Motor neuron (in vitro differentiated cells): ENCODE results near the gene TAF1B. TPM values are rescaled to one million over a fixed set of nuclear protein-coding genes. Genes with fewer than 3 reads are reported as not detected.

ENCODE experiments used
- ATAC-seq, 8 experiments: fragments of 200-7000 bp; cut with Tn5 transposase; replicated peaks in 6 of 8; 2 replicates each; pipeline ENCODE4 v1.8.0; 2021; ENCODE audit warnings: mild to moderate bottlenecking in 8 of 8, moderate library complexity in 8 of 8
- H3K27ac ChIP-seq, 2 donors: fragments of 250-450 bp; sonication (Bioruptor Pico); 2 replicates each; pipeline ENCODE4 v1.9.0; 2021; ENCODE audit warnings: antibody characterized with exemption in 2 of 2, mild to moderate bottlenecking in 2 of 2, moderate library complexity in 1 of 2
- H3K4me1 ChIP-seq, 2 donors: fragments of 250-450 bp; sonication (Bioruptor Pico); replicated peaks in 1 of 2; 2 replicates each; pipeline ENCODE4 v1.6.1; 2021; ENCODE audit warnings: antibody characterized with exemption in 2 of 2, mild to moderate bottlenecking in 2 of 2, moderate library complexity in 1 of 2
- H3K4me3 ChIP-seq, 5 donors: fragments of 250-450 bp; sonication (Bioruptor Pico); 2 replicates each; pipeline ENCODE4 v1.9.0; 2021; ENCODE audit warnings: antibody characterized with exemption in 5 of 5, mild to moderate bottlenecking in 5 of 5, moderate library complexity in 4 of 5
- WGBS, 10 experiments: fragments of 450-650 bp; shearing (Covaris generic); methylation state at CpG; one replicate each; pipeline ENCODE4 v1.0.0; 2022; 5-methylcytosine and 5-hydroxymethylcytosine counted together
- in situ Hi-C, 9 experiments: fragments of 400-800 bp; cut with MboI; loops; one replicate each; pipeline ENCODE4 v1.15.0; 2021; ENCODE audit warnings: low sequenced_read_pairs in 9 of 9, low pct_unique_long_range_greater_than_20kb in 2 of 9; ENCODE audit not compliant: unreplicated experiment in 9 of 9
- total RNA-seq, 8 experiments: library from RNA; unstranded; fragments of 300-600 nt; gene quantifications; 2 replicates each; pipeline versions ENCODE4 v1.2.3 to v1.2.4, GENCODE V29; 2022

The TAF1B gene
- total RNA-seq, 8 experiments from 2014 or later, result 11.8 to 33.1 (median 16.8) TPM

- ATAC-seq, result no peak
- Histone ChIP-seq H3K4me3 (no peak overlapping the region), H3K27ac (no peak overlapping the region), H3K4me1 (no peaks in the 10 kb centered on the region)
- WGBS, 10 experiments, result 44 to 100% (median 78%) methylated on average over 1 to 7 of the region's 27 CpGs; no CpG with 5 or more reads in 4 of the 10 experiments
- in situ Hi-C loops, result loop anchor here in 5 of 9 experiments (25.0 kb wide), 3 partner anchors 225 to 625 kb away; partner anchors contain the start of genes KLF11 (in 3 of the 5) and ODC1 (in 1 of the 5)
Measured at GRCh38 chr2:9811679-9812511, 31.4 kb upstream of the TAF1B start.

DNA sequence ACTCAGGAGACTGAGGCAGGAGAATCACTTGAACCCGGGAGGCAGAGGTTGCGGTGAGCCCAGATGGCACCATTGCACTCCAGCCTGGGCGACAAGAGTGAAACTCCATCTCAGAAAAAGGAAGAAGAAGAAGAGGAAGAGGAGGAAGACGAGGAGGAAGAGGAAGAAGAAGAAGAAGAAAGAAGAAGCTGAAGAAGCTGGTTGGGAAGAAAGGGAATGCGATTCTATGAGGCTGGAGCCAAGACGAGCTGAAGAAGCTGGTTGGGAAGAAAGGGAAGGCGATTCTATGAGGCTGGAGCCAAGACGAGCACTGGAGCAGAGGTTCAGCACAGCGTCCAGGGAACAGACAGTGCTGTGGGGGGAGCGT is 30.3 kb upstream of the TAF1B start:
- H3K4me1 ChIP-seq, result no peaks in the 10 kb centered on the region
- no peak overlapping the region for H3K4me3 ChIP-seq
- peak in 1 of 8 experiments; percentile 2 for ATAC-seq
- 57 to 91% (median 83%) methylated on average over 1 to 8 of the region's 10 CpGs; no CpG with 5 or more reads in 3 of the 10 experiments for WGBS, 10 experiments
- H3K27ac ChIP-seq, result no peak overlapping the region
- in situ Hi-C loops, result loop anchor here in 5 of 9 experiments (25.0 kb wide), 3 partner anchors 224 to 624 kb away; partner anchors contain the start of genes KLF11 (in 3 of the 5) and ODC1 (in 1 of the 5)

DNA sequence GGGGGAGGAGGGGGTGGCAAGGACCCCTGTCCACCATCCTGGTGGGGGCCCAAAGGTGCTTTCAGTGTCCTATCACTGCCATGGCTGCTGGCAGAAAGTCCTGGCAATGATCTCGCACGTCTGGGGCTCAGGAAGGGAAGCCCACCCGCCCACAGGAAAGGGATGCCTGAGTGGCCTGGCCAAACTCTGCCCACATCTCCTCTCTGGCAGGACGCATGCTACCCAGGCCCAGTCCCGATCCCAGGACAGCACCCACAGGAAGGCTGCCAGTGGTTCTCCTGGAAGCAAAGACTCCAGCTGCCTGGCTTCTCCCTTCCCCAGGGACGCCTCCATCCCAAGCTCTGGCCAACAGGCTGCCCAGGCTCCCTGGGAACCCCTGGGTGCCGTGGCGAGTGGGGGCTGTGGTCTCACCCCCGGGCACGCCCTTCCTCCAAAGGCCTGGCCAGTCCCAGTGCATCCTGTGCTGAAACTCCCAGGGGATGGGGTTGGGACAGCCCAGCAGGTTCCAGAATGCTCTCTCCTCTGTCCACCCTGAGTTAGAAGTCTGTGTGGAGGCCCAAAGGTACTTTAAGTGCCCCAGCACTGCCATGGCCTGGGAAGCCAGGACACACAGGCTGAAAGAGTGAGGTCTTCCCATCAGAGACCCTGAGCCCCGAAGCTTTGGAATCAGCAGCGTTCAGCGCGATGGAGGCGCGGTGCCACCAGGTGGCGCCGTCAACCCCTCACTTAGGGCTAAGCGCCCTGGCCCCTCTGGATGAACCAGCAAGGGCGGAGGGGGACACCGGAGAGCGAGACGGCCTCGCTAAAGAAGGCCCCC is 29.8 kb upstream of the TAF1B start:
- Histone ChIP-seq H3K4me3 (no peak overlapping the region), H3K4me1 (no peaks in the 10 kb centered on the region), H3K27ac (no peak overlapping the region)
- 0 to 4% (median 0%) methylated on average over 3 to 7 of the region's 24 CpGs; no CpG with 5 or more reads in 6 of the 10 experiments for WGBS, 10 experiments
- peak; percentile 42 to 97 (median 92) for ATAC-seq
- in situ Hi-C loops, result loop anchor here in 5 of 9 experiments (25.0 kb wide), 3 partner anchors 224 to 624 kb away; partner anchors contain the start of genes KLF11 (in 3 of the 5) and ODC1 (in 1 of the 5)

DNA sequence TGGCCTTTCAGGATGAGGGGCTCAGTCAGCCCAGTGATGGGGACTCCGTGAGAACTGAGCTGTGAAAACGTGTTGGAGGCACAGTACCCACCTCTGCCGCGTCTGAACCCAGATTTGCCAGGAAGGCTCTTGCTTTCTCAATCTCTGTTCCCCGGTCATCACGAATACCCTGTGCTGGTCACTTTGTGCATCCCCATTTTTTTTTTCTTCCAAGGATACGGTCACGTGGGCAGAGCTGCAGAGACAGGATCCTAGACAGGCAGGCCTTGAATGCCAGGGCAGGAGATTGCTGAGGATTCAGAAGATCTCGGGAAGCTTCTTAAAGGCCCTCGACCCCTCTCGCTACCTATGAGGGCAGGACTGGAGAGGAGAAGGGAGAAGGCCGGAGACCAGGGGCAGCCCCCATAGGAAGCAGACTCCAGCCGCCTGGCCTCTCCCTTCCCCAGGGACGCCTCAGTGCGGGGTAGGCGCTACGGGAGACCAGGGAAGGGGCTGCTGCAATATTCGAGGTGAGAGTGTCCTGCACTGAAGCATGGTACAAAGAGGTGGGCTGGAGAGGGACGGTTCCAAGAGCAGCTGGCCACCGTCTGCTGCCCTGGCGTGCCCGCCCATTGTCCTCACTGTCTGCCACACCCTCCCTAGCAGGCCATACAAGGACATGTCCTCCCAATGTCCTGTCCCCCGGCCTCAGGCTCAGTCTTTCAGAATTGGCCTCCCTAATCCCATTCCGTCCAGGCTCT is 29.0 kb upstream of the TAF1B start:
- Histone ChIP-seq H3K4me3 (no peak overlapping the region), H3K27ac (no peak overlapping the region), H3K4me1 (no peaks in the 10 kb centered on the region)
- in situ Hi-C loops, result loop anchor here in 5 of 9 experiments (25.0 kb wide), 3 partner anchors 223 to 623 kb away; partner anchors contain the start of genes KLF11 (in 3 of the 5) and ODC1 (in 1 of the 5)
- 59 to 100% (median 87%) methylated on average over 2 to 8 of the region's 24 CpGs; no CpG with 5 or more reads in 5 of the 10 experiments for WGBS, 10 experiments
- peak in 5 of 8 experiments; percentile 25 to 58 (median 50) for ATAC-seq

- 80 to 100% (median 100%) methylated on average over 1 to 4 of the region's 4 CpGs; no CpG with 5 or more reads in 3 of the 10 experiments for WGBS, 10 experiments
- no peak overlapping the region for H3K27ac ChIP-seq
- in situ Hi-C loops, result loop anchor here in 5 of 9 experiments (25.0 kb wide), 3 partner anchors 222 to 622 kb away; partner anchors contain the start of genes KLF11 (in 3 of the 5) and ODC1 (in 1 of the 5)
- no peak overlapping the region for H3K4me3 ChIP-seq
- no peaks in the 10 kb centered on the region for H3K4me1 ChIP-seq
- no peak for ATAC-seq
Measured at GRCh38 chr2:9815076-9815475, 28.2 kb upstream of the TAF1B start.

DNA sequence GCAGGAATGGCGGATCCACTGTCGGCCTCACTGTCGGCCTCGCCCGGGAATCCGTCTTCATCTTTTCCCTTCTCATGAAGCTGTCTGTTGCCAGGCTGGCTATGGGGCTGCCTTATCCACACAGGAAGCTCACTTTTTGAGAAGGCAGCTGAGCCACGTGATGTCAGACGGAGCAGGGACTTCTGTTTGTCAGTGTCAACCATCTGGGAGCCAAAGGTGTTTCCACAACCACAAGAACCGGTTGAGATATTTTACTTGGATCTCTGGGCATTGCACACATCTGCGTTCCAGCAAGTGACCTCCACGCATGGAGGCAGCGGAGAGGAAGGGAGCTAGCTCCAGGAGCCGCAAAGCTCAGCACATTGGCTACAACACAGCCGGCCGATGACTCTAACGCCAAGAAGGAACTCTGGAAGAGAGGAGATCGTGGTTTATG is 27.4 kb upstream of the TAF1B start:
- in situ Hi-C loops, result loop anchor here in 5 of 9 experiments (25.0 kb wide), 3 partner anchors 221 to 621 kb away; partner anchors contain the start of genes KLF11 (in 3 of the 5) and ODC1 (in 1 of the 5)
- 36 to 87% (median 80%) methylated on average over 1 to 10 of the region's 17 CpGs; no CpG with 5 or more reads in 1 of the 10 experiments for WGBS, 10 experiments
- H3K4me3 ChIP-seq, result no peak overlapping the region
- no peaks in the 10 kb centered on the region for H3K4me1 ChIP-seq
- ATAC-seq, result no peak
- H3K27ac ChIP-seq, result no peak overlapping the region

DNA sequence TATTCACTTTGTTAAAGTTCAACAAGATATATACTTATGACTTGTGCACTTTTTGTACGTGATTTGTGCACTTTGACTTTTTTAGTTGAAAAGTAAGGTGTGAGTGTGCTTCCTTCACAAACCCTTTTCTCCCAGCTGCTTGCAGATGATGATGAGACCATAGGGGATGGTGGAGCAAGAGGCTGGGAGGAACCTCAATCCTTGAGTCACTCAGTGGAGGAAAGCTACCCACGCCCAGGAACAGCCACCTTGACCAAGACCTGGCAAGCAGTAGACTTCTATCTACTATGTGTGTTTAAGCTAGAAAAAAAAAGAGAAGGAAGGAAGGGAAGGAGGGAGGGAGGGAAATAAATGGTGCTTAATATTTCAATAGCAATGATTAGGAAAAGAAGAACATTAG is 25.2 kb upstream of the TAF1B start:
- Histone ChIP-seq H3K27ac (no peak overlapping the region), H3K4me1 (no peaks in the 10 kb centered on the region), H3K4me3 (no peak overlapping the region)
- WGBS, 10 experiments, result 20 to 100% (median 86%) methylated on average over 1 to 2 of the region's 2 CpGs; no CpG with 5 or more reads in 2 of the 10 experiments
- in situ Hi-C loops, result loop anchor here in 5 of 9 experiments (25.0 kb wide), 3 partner anchors 219 to 619 kb away; partner anchors contain the start of genes KLF11 (in 3 of the 5) and ODC1 (in 1 of the 5)
- ATAC-seq, result peak in 1 of 8 experiments; percentile 14

- 96 to 100% (median 96%) methylated on average over 4 to 6 of the region's 13 CpGs; no CpG with 5 or more reads in 6 of the 10 experiments for WGBS, 10 experiments
- Histone ChIP-seq H3K4me3 (no peak overlapping the region), H3K4me1 (no peaks in the 10 kb centered on the region), H3K27ac (no peak overlapping the region)
- in situ Hi-C loops, result loop anchor here in 5 of 9 experiments (25.0 kb wide), 3 partner anchors 218 to 618 kb away; partner anchors contain the start of genes KLF11 (in 3 of the 5) and ODC1 (in 1 of the 5)
- ATAC-seq, result no peak
Measured at GRCh38 chr2:9819551-9819950, 23.7 kb upstream of the TAF1B start.

- no peaks in the 10 kb centered on the region for H3K4me1 ChIP-seq
- no peak overlapping the region for H3K27ac ChIP-seq
- H3K4me3 ChIP-seq, result no peak overlapping the region
- no peak for ATAC-seq
- 72 to 100% (median 87%) methylated on average over 1 to 18 of the region's 32 CpGs; no CpG with 5 or more reads in 1 of the 10 experiments for WGBS, 10 experiments
- in situ Hi-C loops, result loop anchor here in 5 of 9 experiments (25.0 kb wide), 3 partner anchors 217 to 617 kb away; partner anchors contain the start of genes KLF11 (in 3 of the 5) and ODC1 (in 1 of the 5)
Measured at GRCh38 chr2:9820020-9820973, 23.0 kb upstream of the TAF1B start.

GRCh38 chr2:9821805-9822445 is 21.3 kb upstream of the TAF1B start:
- ATAC-seq, result no peak
- Histone ChIP-seq H3K4me1 (no peaks in the 10 kb centered on the region), H3K27ac (no peak overlapping the region), H3K4me3 (no peak overlapping the region)
- in situ Hi-C loops, result loop anchor here in 5 of 9 experiments (25.0 kb wide), 3 partner anchors 215 to 615 kb away; partner anchors contain the start of genes KLF11 (in 3 of the 5) and ODC1 (in 1 of the 5)
- 85 to 100% (median 95%) methylated on average over 1 to 8 of the region's 12 CpGs; no CpG with 5 or more reads in 4 of the 10 experiments for WGBS, 10 experiments
